SK-N-SH treated with all-trans-retinoic acid at 6 μM for 48 hours (cell line): ENCODE data around the gene PGLYRP2.

Experiments
- ARNTL ChIP-seq: fragments of 450-650 bp; formaldehyde crosslinking; IDR thresholded peaks from 2 replicates; pipeline ENCODE4 v1.5.0; 2020; ENCODE audit warnings: low read depth, mild to moderate bottlenecking, moderate library complexity, borderline replicate concordance
- BACH2 ChIP-seq: fragments of 250-450 bp; sonication (Bioruptor Pico); IDR thresholded peaks from 2 replicates; pipeline ENCODE4 v1.9.0; 2021; ENCODE audit warnings: mild to moderate bottlenecking, borderline replicate concordance
- CSRNP3 ChIP-seq: fragments of 250-450 bp; sonication (Bioruptor Pico); IDR thresholded peaks from 2 replicates; pipeline ENCODE4 v1.5.1; 2021; ENCODE audit warnings: mild to moderate bottlenecking, moderate library complexity
- ESRRG ChIP-seq: fragments of 250-450 bp; sonication (Bioruptor Pico); IDR thresholded peaks from 2 replicates; pipeline ENCODE4 v1.6.1; 2021; ENCODE audit warnings: mild to moderate bottlenecking
- GLIS3 ChIP-seq: fragments of 250-450 bp; sonication (Bioruptor Pico); IDR thresholded peaks from 2 replicates; pipeline ENCODE4 v1.5.0; 2020; ENCODE audit warnings: mild to moderate bottlenecking, moderate library complexity
- OSR1 ChIP-seq: fragments of 250-450 bp; sonication (Bioruptor Pico); IDR thresholded peaks from 2 replicates; pipeline ENCODE4 v1.8.0; 2022; ENCODE audit warnings: moderate library complexity, mild to moderate bottlenecking, inconsistent platforms
- TSHZ2 ChIP-seq: fragments of 250-450 bp; sonication (Bioruptor Pico); IDR thresholded peaks from 2 replicates; pipeline ENCODE4 v1.5.0; 2020; ENCODE audit warnings: mild to moderate bottlenecking, moderate library complexity
- ZFP3 ChIP-seq: fragments of 250-450 bp; sonication (Bioruptor Pico); IDR thresholded peaks from 2 replicates; pipeline ENCODE4 v1.5.0; 2020; ENCODE audit warnings: mild to moderate bottlenecking, moderate library complexity
- ZFP30 ChIP-seq: fragments of 450-650 bp; formaldehyde crosslinking; IDR thresholded peaks from 2 replicates; pipeline ENCODE4 v1.5.0; 2022; ENCODE audit warnings: mild to moderate bottlenecking, moderate library complexity
- ZNF565 ChIP-seq: fragments of 450-650 bp; formaldehyde crosslinking; conservative IDR thresholded peaks from 2 replicates; pipeline ENCODE4 v1.5.0; 2020; ENCODE audit warnings: low read depth, mild to moderate bottlenecking, moderate library complexity
- ZNF8 ChIP-seq: fragments of 450-650 bp; formaldehyde crosslinking; IDR thresholded peaks from 2 replicates; pipeline ENCODE4 v1.5.0; 2020; ENCODE audit warnings: mild to moderate bottlenecking, moderate library complexity
- TF ChIP-seq, protein P1 (sequence below): fragments of 250-450 bp; sonication (Bioruptor Pico); IDR thresholded peaks from 2 replicates; pipeline ENCODE4 v1.5.1; 2020; ENCODE audit warnings: low read depth, mild to moderate bottlenecking, moderate library complexity

- TF ChIP-seq ARNTL (CRISPR knock-in tag) (no peak), OSR1 (no peak), TSHZ2 (CRISPR knock-in tag) (no peak), BACH2 (CRISPR knock-in tag) (no peak), GLIS3 (CRISPR knock-in tag) (no peak), ZNF565 (CRISPR knock-in tag) (no peak), ESRRG (CRISPR knock-in tag) (no peak), ZNF8 (CRISPR knock-in tag) (no peak), CSRNP3 (CRISPR knock-in tag) (no peak), ZFP3 (CRISPR knock-in tag) (no peak), ZFP30 (no peak)
- TF ChIP-seq, protein P1, sequence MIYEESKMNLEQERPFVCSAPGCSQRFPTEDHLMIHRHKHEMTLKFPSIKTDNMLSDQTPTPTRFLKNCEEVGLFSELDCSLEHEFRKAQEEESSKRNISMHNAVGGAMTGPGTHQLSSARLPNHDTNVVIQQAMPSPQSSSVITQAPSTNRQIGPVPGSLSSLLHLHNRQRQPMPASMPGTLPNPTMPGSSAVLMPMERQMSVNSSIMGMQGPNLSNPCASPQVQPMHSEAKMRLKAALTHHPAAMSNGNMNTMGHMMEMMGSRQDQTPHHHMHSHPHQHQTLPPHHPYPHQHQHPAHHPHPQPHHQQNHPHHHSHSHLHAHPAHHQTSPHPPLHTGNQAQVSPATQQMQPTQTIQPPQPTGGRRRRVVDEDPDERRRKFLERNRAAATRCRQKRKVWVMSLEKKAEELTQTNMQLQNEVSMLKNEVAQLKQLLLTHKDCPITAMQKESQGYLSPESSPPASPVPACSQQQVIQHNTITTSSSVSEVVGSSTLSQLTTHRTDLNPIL, result no peak
Measured at GRCh38 chr19:15421136-15421695, 58.1 kb downstream of the PGLYRP2 start.
